GM19467 (cell line): ENCODE data around the gene CDC73.

Source experiments
- ATAC-seq: cut with Tn5 transposase; IDR thresholded peaks from one replicate; pipeline ENCODE4 v1.9.1; 2021; ENCODE audit warnings: mild to moderate bottlenecking, moderate library complexity; ENCODE audit not compliant: unreplicated experiment

The CDC73 gene

GRCh38 chr1:193121616-193122593 is at the start of gene CDC73:
TSS of gene CDC73 (plus strand) at chr1:193122031. CDS start at chr1:193122201, 170 bp downstream.
- peak; percentile 93 for ATAC-seq

GRCh38 chr1:193077991-193078390 is 43.8 kb upstream of the CDC73 start:
- ATAC-seq: no peak

- ATAC-seq: no peak
These were observed 42.6 kb upstream of the CDC73 start for GRCh38 chr1:193079187-193079586.

GRCh38 chr1:193083365-193084088 is 38.3 kb upstream of the CDC73 start:
- peak; percentile 91 for ATAC-seq

GRCh38 chr1:193085263-193085662 is 36.6 kb upstream of the CDC73 start:
- no peak for ATAC-seq

- ATAC-seq: no peak
These were observed 35.5 kb upstream of the CDC73 start for GRCh38 chr1:193086342-193086741.

- no peak for ATAC-seq
These were observed 33.9 kb upstream of the CDC73 start for GRCh38 chr1:193087893-193088292.

- ATAC-seq: no peak
These were observed 31.0 kb upstream of the CDC73 start for GRCh38 chr1:193090865-193091264.

- no peak for ATAC-seq
These were observed 27.7 kb upstream of the CDC73 start for GRCh38 chr1:193094112-193094511.

GRCh38 chr1:193102662-193103061 is 19.2 kb upstream of the CDC73 start:
- no peak for ATAC-seq

GRCh38 chr1:193103759-193104501 is 17.9 kb upstream of the CDC73 start:
- ATAC-seq: no peak

- ATAC-seq: peak; percentile 31
These were observed 17.3 kb upstream of the CDC73 start for GRCh38 chr1:193104502-193104906.

- ATAC-seq: peak; percentile 91
These were observed 16.7 kb upstream of the CDC73 start, which contains the start of gene GLRX2 for GRCh38 chr1:193104907-193105820. TSS of gene GLRX2 (minus strand) at chr1:193105414. CDS start at chr1:193105382, 32 bp downstream.

GRCh38 chr1:193105821-193106177 is 16.0 kb upstream of the CDC73 start:
- ATAC-seq: no peak

GRCh38 chr1:193108471-193108870 is 13.4 kb upstream of the CDC73 start:
- no peak for ATAC-seq

GRCh38 chr1:193109619-193110018 is 12.2 kb upstream of the CDC73 start:
- no peak for ATAC-seq

- ATAC-seq: no peak
These were observed 11.6 kb upstream of the CDC73 start for GRCh38 chr1:193110246-193110645.

GRCh38 chr1:193110864-193111263 is 11.0 kb upstream of the CDC73 start:
- no peak for ATAC-seq

GRCh38 chr1:193111641-193112090 is 10.2 kb upstream of the CDC73 start:
- no peak for ATAC-seq
